HG03039 (cell line): ENCODE results near the gene EHBP1L1.

Experiments used
- ATAC-seq: cut with Tn5 transposase; IDR thresholded peaks from one replicate; pipeline ENCODE4 v1.9.1; 2021; ENCODE audit warnings: mild to moderate bottlenecking, moderate library complexity; ENCODE audit not compliant: unreplicated experiment

EHBP1L1 gene

DNA sequence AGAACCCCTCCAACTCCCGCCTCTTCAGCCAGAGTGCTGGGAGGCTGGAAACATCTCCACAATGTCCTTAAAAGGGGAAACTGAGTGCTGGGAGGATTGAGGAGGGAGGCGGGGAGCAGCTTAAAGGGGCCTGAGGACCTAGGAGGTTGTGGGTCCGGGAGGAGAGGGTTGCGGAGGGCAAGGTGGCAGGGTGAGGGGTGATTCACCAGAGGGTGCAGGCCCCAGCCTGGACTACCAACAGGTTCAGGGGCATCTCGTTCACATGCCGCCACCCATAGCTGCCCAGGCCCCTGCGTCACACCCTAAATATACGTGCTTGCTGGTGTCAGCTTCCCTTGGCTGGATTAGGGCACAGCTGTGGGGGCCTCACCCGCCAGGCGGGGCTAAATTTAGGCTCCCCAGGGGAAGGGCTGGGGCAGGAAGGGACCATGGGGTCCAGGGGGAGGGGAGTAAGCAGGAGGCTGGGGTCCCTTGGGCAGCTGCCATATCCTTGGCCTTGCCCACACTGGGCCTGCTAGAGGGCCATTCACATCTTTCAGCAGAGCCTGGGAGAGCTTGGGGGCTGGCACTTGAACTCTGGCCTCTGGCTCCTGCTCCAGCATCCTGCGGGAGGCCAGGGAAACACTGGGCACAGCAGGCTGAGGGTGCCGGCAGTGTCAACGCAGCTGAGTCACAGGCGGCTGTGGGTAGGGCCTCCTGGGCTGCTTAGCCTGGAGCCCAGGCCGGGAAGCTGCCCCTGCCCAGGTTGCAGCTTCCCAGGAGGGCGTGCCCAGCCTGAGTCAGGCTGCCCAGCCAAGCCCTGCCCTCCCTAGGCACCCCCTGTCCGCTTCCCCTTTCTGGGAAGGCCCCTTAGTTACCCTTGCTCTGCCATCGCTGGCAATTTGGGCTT is 1.3 kb downstream of the EHBP1L1 start:
- no peak for ATAC-seq

DNA sequence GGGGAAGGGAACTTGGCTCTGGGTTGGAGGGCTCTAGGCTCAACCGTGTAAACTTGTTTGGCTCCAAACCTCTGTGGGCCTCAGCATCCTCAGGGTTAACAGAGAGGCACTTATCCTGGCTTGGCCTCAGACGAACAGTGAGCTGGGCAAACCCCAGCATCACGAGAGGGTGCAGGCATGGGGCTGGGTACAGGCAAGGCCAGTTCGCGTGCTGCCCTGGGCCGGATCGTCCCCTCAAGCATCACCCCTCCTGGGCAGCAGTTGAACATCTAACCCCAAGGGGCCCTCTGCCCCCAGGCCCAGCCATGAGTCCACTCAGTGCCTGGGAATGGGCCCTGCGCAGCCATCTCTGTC is 1.9 kb downstream of the EHBP1L1 start:
- no peak for ATAC-seq

GRCh38 chr11:65578134-65578533 is 2.3 kb downstream of the EHBP1L1 start:
- ATAC-seq = no peak

- ATAC-seq = no peak
These were observed 2.8 kb downstream of the EHBP1L1 start for GRCh38 chr11:65578667-65579066.

DNA sequence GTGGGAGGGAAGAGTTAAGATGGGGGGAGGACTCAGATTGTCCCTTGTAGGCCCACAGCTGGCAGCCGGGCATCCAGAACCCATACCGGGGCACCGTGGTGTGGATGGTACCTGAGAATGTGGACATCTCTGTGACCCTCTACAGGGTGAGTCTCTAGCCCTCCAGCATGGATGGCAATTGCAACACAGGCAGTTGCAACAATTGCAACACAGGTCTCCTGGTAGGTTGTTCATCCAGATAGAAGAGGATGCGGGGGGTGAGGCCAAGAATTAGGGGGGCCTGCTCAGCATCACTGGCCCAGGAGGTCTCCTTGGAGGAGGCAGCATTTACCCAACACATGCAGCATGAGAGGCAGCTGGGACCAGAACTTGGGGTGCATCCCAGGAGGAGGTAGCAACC is 3.4 kb downstream of the EHBP1L1 start:
- ATAC-seq = no peak

DNA sequence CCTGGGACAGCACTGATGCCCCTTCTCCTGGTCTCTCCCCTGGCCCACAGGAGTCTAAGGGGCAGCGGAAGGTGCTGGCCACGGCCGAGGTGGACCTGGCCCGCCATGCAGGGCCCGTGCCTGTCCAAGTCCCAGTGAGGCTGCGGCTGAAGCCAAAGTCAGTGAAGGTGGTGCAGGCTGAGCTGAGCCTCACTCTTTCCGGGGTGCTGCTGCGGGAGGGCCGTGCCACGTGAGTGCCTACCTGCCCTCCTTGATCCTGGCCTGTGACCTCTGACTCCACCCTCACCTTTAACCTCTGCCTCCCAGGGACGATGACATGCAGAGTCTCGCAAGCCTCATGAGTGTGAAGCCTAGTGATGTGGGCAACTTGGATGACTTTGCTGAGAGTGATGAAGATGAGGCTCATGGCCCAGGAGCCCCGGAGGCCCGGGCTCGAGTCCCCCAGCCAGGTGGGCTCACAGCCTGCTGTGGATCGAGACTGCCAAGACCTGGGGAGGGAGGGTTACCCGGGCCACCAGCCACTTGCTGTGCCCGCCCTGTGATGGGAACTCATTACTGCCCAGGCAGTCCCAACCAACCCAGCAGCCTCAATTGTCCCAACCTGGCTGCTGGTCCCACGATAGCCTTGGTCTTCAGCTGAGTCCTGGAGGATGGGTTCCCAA is 4.3 kb downstream of the EHBP1L1 start:
- no peak for ATAC-seq

DNA sequence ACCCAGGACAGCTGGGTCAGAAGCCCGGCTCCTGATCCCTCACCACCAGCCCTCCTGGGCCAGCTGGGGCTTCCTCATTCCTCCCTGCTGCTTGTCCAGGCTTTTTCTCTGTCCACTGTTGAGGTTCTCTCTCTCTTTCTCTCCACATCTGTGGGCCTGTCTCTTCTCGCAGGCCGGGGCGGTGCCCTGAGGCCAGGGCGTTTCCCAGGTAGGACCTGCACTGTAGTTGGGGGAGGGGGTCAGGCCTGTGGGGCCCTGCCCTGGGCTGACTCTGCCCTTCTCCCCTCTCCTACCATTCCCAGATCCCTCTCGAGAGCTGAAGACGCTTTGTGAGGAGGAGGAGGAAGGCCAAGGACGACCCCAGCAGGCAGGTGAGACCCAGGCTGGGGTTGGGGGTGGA is 4.9 kb downstream of the EHBP1L1 start:
- ATAC-seq = no peak

GRCh38 chr11:65581928-65582327 is 6.1 kb downstream of the EHBP1L1 start:
- ATAC-seq = no peak

GRCh38 chr11:65583589-65583988 is 7.7 kb downstream of the EHBP1L1 start:
- no peak for ATAC-seq

- no peak for ATAC-seq
These were observed 8.3 kb downstream of the EHBP1L1 start for GRCh38 chr11:65584106-65584505.

DNA sequence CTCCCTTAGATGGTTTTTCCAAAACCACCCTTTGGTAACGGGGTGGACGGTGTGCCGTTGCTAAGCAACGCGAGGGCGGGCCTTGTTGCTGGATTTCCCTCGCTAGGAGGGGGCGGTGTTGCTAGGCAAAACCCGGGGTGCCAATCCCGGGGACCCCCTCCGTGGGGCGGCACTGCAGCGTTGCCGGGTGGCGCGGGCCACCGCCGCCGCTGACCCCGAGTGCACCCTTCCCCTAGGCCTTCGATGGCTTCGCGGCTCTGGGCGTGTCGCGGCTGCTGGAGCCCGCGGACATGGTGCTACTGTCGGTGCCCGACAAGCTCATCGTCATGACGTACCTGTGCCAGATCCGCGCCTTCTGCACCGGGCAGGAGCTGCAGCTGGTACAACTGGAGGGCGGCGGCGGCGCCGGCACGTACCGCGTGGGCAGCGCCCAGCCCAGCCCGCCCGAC is 8.9 kb downstream of the EHBP1L1 start:
- no peak for ATAC-seq

GRCh38 chr11:65585396-65586246 is 9.8 kb downstream of the EHBP1L1 start:
- no peak for ATAC-seq

DNA sequence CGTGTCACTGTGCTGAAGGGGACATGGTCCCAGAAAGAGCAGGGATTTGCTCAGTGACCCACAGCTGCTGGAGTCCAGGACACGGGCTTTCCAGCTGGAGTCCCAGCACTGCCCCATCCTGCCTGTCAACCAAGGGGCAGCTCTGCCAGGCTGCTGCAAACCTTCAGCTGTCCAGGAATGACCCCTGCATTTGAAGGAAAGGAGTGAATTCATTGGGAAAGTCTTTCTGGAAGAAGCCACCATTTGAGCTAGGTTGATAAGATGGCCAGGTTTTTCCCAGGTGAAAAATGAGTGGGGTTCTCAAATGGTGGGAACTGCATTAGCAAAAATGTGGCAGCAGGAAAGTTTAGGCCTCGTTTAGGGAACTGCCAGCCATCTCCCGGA is 10.4 kb downstream of the EHBP1L1 start:
- no peak for ATAC-seq

GRCh38 chr11:65586676-65587075 is 10.8 kb downstream of the EHBP1L1 start:
- ATAC-seq = no peak

GRCh38 chr11:65588199-65589054 is 12.6 kb downstream of the EHBP1L1 start:
- ATAC-seq = peak; percentile 50

DNA sequence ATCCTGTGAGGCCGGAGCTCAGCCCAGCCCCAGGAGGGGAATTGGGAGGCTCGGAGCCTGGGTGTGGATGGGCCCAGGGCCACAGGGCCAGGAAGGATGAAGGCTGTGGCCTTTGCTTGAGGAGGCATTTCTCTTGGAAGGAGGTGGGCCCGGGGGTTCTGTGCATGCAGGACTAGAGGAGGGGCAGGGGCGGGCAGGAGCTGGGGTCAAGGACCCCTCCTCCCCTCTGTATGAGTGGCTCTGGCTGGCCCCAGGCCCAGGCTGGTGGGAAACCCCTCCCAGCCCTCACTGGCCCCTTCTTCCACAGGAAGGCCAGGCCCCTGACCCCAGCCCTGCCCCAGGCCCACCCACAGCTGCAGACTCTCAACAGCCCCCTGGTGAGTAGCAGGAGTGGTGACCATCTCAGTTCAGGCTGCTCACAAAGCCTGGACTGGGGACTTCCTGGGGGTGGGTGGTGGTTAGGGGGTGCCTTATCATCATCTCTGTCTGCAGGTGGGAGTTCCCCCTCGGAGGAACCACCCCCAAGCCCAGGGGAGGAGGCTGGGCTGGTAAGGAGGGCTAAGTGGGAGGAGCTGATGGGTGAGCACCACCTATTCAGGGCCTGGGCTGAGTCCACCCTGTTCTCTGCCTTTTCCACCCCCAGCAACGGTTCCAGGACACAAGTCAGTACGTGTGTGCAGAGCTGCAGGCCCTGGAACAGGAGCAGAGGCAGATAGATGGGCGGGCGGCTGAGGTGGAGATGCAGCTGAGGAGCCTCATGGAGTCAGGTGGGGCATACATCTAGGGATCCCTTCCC is 13.8 kb downstream of the EHBP1L1 start:
- ATAC-seq = no peak

- no peak for ATAC-seq
These were observed 14.4 kb downstream of the EHBP1L1 start for GRCh38 chr11:65590240-65590738.

DNA sequence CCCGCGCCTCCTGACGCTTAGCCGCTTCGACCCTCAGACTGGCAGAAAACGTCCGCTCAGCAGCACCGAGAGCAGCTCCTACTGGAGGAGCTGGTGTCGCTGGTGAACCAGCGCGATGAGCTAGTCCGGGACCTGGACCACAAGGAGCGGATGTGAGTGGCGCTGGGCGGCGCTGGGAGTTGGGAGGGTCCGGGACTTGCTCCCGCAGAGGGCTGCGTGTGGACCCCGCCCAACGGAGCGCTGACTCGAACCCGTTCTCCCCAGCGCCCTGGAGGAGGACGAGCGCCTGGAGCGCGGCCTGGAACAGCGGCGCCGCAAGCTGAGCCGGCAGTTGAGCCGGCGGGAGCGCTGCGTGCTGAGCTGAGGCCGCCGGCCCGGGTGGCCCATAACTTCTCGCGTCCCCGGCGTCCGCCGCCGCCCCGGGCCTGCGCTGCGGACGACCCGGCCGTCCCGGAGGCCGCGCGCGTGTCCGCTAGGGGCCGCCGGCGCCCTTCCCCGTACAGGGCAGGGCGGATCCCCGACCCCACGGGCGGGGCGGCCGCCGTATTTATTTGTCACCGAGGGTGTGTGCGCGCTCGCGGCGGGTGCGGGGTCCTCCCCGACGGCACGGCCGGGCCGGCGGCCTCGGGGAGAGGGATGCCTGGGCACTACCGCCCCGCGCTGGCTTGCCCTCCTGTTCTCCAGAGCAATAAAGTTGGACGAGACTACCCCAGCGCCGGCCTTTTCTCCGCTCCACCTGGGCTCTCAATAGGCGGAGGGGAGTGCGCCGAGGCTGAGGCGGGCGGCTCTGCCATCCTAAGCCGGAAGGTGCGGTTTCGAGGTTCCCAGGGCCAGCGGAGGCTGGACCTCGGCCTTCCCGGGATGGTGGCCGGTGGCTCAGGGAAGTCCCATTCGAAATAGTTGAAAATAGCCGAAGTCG is 16.3 kb downstream of the EHBP1L1 start:
- ATAC-seq = no peak
